Mesothelial cell of epicardium (in vitro differentiated cells): ENCODE results near the gene SPATC1L. TPM values are rescaled to one million over a fixed set of nuclear protein-coding genes. Genes with fewer than 3 reads are reported as not detected.
A peak's percentile ranks its signal among the peaks of the same experiment; 100 is the strongest.

Source experiments
- DNase-seq, 2 experiments: peaks; one replicate each; pipeline ENCODE4 v3.0.0; 2021; ENCODE audit warnings: low spot score in 2 of 2; ENCODE audit not compliant: unreplicated experiment in 2 of 2
- H3K27ac Mint-ChIP-seq: 2 replicates; pipeline ENCODE4 v1.8.0; 2021; ENCODE audit warnings: mixed read lengths
- H3K27me3 Mint-ChIP-seq: 2 replicates; pipeline ENCODE4 v1.8.0; 2021; ENCODE audit warnings: low read depth, mixed read lengths
- H3K36me3 Mint-ChIP-seq: 2 replicates; pipeline ENCODE4 v1.8.0; 2021; ENCODE audit warnings: mixed read lengths
- H3K4me1 Mint-ChIP-seq: 2 replicates; pipeline ENCODE4 v1.8.0; 2021; ENCODE audit warnings: mixed read lengths
- H3K4me3 Mint-ChIP-seq: 2 replicates; pipeline ENCODE4 v1.8.0; 2021; ENCODE audit warnings: mild to moderate bottlenecking, moderate library complexity, mixed read lengths
- H3K9me3 Mint-ChIP-seq: 2 replicates; pipeline ENCODE4 v1.8.0; 2021; ENCODE audit warnings: mixed read lengths
- CTCF ChIP-seq: fragments of 200-600 bp; sonication (generic); IDR thresholded peaks from one replicate; pipeline ENCODE4 v1.5.0; 2021; ENCODE audit warnings: antibody characterized with exemption; ENCODE audit not compliant: unreplicated experiment
- total RNA-seq: library from RNA; stranded (reverse); gene quantifications from 3 replicates; pipeline ENCODE4 v1.2.1, GENCODE V29; 2021

The SPATC1L gene
- total RNA-seq, 1 donor from 2014 or later, result 28.1 TPM

GRCh38 chr21:46216132-46216747 lies 32.0 kb upstream of the SPATC1L start:
- H3K27ac Mint-ChIP-seq, result no peak overlapping the region

GRCh38 chr21:46215436-46216131 lies 31.3 kb upstream of the SPATC1L start:
- Mint-ChIP-seq H3K4me3 (no peak overlapping the region), H3K36me3 (peaks cover 2% of the 10 kb centered on the region), H3K4me1 (no peaks in the 10 kb centered on the region), H3K27me3 (no peaks in the 10 kb centered on the region), H3K9me3 (no peaks in the 10 kb centered on the region), H3K27ac (no peak overlapping the region)
- no peak for DNase-seq
- TF ChIP-seq CTCF, result no peak

More at GRCh38 chr21:46216132-46216747, 32.0 kb upstream of the SPATC1L start:
- H3K4me1 Mint-ChIP-seq, result no peaks in the 10 kb centered on the region
- peaks cover 2% of the 10 kb centered on the region for H3K36me3 Mint-ChIP-seq
- no peaks in the 10 kb centered on the region for H3K9me3 Mint-ChIP-seq
- no peaks in the 10 kb centered on the region for H3K27me3 Mint-ChIP-seq
- TF ChIP-seq CTCF, result no peak
- DNase-seq, result no peak
- no peak overlapping the region for H3K4me3 Mint-ChIP-seq

- DNase-seq, result no peak
- no peak for TF ChIP-seq CTCF
- no peaks in the 10 kb centered on the region for H3K27me3 Mint-ChIP-seq
- H3K4me3 Mint-ChIP-seq, result no peak overlapping the region
- no peak overlapping the region for H3K27ac Mint-ChIP-seq
- H3K36me3 Mint-ChIP-seq, result peaks cover 4% of the 10 kb centered on the region
- H3K9me3 Mint-ChIP-seq, result no peaks in the 10 kb centered on the region
- H3K4me1 Mint-ChIP-seq, result no peaks in the 10 kb centered on the region
These were observed 30.4 kb upstream of the SPATC1L start for GRCh38 chr21:46214478-46215340.

- H3K9me3 Mint-ChIP-seq, result no peaks in the 10 kb centered on the region
- H3K4me1 Mint-ChIP-seq, result no peaks in the 10 kb centered on the region
- TF ChIP-seq CTCF, result no peak
- H3K27ac Mint-ChIP-seq, result peak overlapping the region; percentile 25
- DNase-seq, result no peak
- no peak overlapping the region for H3K4me3 Mint-ChIP-seq
- peaks cover 7% of the 10 kb centered on the region for H3K36me3 Mint-ChIP-seq
- H3K27me3 Mint-ChIP-seq, result no peaks in the 10 kb centered on the region
These were observed 29.5 kb upstream of the SPATC1L start for GRCh38 chr21:46213620-46214286.

- H3K27me3 Mint-ChIP-seq, result no peaks in the 10 kb centered on the region
- no peaks in the 10 kb centered on the region for H3K9me3 Mint-ChIP-seq
- no peak overlapping the region for H3K27ac Mint-ChIP-seq
- no peak overlapping the region for H3K4me3 Mint-ChIP-seq
- H3K4me1 Mint-ChIP-seq, result no peaks in the 10 kb centered on the region
- TF ChIP-seq CTCF, result no peak
- no peak for DNase-seq
- H3K36me3 Mint-ChIP-seq, result peaks cover 7% of the 10 kb centered on the region
These were observed 28.6 kb upstream of the SPATC1L start for GRCh38 chr21:46212721-46213484.
